HG02642 (cell line): ENCODE results near the gene SIRT7.

Experiments
- ATAC-seq: cut with Tn5 transposase; IDR thresholded peaks from one replicate; pipeline ENCODE4 v1.9.1; 2021; ENCODE audit warnings: mild to moderate bottlenecking; ENCODE audit not compliant: unreplicated experiment, poor library complexity

The SIRT7 gene

DNA sequence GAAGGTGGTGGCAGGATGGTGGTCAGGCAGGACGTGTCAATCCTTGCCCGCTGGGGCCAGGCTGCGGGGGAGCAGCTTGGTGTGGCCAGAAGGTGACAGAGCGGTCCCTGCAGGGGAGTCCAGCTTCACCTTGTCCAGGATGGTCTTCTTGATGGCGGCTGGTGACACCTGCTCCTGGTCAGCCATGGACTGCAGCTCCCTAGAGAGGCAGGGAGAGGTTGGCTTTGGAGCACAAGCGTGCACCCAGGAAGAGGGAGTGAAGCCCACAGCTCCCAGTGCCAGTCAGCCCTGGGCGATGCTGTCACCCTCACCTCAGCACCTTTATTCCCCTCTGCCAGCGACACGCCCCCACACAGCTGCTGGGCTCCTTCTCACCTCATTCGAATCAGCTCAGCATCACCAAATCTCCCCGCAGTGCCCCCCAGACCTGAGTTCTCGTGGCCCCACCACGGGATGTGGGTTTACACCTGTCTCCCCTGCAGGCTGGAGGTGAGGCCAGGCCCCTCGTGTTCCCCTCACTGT is 15.3 kb upstream of the SIRT7 start:
- no peak for ATAC-seq

DNA sequence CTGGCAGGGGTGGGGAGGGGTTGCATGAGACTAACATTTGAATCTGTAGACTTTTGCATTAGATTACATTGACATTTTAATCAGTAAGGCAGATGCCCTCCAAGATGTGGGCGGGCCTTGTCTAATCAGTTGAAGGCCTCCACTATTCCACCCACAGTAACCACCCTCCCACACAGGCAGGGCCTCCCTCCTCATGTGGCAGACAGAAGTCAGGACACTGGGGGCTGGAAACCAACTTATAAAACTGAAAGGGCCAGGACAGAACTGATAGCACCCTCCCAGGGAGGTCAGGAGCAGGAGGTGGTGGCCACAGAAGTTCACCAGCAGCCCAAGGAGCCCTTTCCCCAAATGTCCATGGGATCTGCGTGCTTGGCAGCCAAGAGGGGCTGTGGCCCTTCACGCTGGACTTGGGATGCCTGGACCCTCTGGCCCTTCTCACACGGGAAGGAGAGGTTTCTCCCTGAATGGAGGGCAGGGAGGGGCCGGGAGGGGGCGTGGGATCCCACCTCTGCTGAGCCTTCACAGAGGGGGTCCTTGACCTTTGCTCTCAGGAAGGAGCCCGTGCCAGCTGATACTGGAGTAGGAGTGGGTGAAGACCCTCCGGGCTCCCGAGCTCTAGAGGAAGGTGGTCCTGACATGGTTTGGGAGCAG is 14.5 kb upstream of the SIRT7 start:
- no peak for ATAC-seq

DNA sequence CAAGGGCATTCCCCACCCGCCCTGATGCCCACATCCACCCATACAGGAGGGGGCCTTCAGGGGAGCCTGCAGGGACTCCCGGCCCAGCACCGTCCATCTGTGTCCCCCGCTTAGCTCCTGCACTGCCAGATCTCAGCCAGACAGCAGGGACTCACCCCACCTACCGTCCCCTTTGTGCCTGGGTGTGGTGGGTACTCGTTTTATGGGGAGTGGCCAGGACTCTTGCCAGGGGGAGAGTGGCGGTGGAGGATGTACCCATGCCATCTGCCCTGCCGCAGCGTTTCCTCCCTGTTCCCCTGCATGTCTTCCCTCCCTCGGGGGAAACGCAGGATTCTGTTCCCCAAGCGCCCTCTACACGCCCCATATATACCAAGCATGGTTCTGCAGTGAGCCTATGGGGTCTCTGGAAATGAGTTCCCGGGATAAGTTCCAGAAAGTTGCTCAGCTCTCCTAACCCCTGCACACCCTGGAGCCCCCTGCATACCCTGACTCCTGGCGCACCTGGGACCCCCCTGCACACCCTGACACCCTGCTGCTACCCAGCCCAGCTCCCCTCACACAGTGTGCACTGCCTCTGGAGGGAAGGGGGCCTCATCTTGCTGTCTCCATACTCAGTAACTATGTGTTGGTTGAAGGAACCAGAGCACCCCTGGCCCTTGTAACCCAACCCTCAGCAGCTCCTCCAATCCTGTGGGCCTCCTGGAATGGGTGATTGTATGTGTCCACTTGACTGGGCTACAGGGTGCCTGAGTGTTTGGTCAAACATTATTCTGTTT is 13.8 kb upstream of the SIRT7 start:
- ATAC-seq: no peak

DNA sequence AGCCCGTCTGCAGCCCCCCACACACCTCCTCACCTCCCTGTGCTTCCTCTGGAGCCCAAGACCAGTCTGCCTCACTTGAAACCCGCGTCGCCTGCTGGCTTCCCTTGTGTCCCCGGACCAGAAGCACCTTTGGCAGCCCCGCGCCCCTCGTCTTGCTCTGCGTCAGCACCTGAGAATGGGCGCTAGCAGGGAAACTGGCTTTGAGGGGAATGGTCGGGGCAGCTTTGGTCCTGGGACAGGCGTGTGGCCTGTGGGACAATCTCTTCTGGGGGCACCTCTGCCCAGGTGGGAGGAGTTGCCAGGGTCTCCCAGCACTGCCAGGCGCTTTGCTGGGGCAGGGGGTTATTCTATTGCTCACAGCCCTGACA is 13.2 kb upstream of the SIRT7 start:
- ATAC-seq: no peak

DNA sequence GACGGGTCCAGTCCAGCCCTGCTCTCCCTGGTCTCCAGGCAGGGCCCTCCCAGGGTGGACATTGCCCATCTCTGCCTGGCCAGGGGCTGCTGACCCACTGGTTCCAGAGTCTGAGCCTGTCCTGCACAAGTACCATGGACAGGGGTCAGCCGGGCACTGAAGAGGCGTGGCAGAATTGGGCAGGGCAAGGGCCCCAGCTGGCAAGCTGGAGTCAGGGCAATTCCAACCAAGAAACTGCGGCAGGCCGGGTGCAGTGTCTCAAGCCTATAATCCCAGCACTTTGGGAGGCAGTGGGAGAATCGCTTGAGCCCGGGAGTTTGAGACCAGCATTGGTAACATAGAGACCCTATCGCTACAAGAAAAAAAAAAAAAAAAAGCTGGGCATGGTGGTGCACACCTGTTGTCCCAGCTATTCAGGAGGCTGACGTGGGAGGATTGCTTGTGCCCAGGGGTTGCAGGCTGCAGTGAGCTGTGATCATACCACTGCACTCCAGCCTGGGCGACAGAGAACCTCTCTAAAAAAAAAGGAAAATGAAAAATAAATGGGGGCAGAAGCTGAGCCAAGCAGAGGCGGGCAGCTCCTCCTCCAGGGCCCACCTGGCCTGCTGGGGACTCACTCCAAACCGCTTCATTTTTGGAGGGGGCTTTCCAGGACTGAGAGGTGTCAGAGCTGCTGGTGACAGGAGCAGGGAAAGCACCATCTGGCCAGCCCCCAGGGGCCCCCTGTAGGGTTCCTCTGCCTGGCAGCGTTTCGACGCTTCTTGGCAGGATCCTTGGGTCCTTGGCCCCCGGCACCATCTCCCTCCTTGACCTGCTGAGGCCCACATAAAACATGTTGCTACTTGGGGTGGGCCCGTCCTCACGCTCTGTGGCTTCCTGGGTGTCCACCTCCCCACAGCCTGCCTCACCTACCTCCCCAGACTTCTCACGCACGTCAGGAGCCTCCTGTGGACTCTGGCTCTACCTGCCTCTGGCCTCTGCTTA is 12.5 kb upstream of the SIRT7 start:
- ATAC-seq: no peak

DNA sequence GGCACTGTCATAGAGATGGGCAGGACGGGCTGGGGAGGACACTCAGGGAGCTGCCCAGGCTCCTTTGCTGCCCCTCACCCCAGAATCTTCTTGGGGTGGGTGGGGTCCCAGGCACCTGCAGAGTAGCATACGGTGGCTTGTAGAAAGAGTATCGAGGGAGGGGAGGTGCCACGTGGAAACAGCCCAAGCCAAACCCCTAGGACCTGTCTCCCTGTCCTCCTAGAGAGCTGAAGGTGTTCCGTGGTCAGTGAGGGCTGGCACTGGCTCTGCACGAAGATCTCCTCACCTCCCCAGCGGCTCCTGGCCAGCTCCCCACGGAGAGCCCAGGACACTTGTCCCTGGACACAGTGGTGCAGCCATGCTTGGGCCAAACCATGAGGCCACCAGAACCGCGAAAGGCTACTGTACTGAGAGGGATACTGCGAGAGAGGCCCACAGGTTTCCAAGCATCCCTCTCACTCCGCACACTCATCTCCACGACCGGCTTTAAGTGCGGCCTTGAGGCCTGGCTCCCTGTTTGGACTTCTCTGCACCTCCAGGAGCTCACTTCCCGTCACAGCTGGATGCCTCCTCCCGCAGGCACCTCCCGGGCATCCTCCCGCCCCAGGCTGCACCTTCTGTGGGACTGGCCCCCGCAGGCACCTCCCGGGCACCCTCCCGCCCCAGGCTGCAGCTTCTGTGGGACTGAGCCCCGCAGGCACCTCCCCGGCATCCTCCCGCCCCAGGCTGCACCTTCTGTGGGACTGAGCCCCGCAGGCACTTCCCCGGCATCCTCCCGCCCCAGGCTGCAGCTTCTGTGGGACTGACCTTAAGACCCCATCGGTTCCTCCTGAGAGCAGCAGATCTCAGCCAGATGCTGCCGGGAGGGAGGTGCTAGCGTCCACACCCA is 11.5 kb upstream of the SIRT7 start:
- no peak for ATAC-seq

DNA sequence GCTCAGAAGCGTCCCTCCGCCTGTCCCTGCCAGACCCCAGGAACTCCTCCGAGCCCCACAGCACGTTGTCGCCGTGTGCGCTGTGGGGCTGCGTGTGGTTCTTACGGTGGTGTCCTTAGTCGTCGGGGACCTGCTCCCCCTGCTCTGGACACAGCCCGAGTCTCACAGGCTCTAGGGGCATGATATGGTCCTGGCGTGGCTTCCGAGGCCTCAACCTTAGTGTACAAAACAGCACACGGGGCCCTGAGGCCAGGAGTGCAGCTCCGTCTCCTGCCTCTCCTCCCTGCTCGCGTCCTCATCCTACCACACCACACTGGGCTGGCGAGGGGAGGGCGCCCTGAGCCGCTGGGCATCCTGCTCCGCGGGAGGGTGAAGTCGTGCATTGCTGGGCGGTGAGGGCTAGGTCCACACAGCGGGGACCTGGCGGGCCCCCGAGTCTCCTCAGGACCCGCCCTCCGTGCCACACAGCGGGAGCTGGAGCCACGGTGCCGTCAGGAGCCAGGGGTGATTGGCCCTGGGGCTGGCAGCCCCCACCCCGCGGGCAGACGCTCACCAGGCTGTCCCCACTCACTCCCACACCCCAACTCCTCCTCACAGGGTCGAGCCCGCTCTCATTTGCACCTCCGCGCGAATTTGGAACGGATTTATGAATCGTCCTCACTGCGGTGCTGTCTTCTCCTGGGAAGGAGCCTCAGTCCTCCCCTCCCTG is 10.7 kb upstream of the SIRT7 start:
- no peak for ATAC-seq

DNA sequence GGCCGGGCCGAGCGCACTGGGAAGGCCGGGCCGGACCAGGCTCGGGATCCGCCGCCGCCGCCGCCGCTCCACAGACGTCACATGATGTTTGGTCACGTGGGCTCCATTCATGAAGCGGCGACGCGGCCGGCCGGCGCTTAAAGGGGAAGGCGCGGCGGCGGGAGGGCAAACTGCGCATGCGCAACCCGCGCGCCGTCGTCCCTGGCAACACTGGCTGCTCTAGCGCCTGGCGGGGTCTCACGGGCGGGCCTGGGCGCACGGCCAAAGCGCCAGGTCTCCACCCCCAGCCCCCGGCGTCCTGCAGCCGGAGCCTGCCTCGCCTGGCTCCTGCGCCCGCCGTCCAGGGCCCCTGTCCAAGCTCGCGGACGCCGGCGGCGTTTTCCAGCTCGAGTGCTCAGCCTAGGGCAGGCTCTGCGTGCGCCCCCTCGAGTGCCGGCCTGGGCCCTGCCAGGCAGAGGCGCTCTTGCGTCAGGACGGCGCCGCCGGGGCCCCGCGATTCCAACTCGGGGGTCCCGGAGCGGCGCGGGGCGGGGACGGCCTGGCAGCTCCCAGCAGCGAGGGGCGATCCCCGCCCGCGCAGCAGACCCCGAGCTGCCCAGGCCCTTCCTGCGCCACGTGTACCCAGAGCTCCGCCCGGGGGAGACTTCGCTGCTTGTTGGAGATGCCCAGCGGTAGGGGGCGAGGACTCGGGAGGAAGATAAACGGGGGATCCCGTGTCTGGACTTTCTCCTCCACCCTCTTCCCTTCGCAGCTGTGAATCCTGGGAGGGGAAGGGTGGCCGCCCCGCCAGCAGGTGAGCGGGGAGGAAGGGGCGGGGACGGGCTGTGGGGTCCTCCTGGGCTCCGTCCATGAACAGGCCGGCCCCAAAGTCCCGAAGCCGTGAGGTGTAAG is 9.9 kb upstream of the SIRT7 start, which contains the start of gene MAFG:
MAFG (minus strand) TSS at position 83 of the 891 bp plus-strand sequence. CDS start 4,550 bp downstream, outside the sequence.
- ATAC-seq: peak; percentile 67

DNA sequence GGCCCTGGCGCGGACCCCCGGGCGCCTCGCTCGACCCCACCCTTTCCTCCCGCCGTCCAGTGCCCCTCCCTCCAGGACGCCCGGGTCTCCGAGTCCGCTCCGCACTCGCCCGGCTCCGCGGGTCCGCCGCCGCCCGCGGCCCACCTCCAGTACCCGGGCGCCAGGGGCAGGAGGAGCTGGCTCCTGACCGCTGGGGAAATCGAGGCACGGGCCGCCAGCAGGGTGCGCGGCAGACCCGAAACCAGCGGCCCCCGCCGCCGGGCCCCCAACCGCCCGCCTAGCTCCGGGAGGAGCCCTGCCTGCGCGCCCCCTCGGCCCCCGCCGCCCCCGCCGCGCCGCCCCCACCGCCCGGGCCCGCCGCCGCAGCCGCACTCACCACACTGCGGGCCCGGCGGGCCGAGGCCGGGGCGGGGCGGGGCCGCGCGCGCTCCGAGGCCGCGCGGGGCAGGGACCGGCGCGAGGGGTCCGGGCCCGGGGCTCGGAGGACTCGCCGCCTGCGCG is 9.2 kb upstream of the SIRT7 start:
- peak; percentile 14 for ATAC-seq

DNA sequence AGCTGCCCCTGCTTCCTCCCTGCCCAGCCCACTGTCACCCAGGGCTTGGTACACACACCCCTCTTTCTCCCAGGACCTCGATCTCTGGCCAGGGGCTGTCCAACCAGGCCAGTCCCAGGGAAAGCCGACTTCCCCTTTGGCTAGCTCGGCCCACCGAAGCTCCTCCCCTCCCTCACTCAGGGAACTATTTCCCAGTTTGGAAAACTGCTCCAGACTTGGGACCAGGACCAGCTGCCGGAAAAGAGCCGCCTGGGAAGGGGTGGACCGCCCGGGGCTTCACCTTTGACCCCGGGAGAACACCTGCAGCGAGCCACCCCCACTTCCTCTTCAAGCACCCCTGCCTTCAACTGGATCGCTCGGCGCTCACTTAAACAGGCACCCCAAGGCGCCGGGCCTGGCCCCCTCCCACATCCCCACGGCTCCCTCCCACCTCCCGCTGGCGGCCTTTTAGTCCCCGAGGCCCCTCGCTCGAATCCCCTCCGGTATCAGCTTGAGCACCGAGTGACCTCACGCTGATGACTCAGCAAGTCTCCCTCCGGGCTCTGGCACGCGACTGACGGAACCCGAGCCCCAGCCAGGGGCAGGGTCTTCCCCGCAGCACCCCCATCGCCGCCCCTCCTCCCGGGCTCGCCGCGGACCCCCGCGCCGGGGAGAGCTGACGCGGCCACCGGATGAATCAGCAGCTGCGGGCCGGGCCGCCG is 8.6 kb upstream of the SIRT7 start:
- ATAC-seq: peak; percentile 30

DNA sequence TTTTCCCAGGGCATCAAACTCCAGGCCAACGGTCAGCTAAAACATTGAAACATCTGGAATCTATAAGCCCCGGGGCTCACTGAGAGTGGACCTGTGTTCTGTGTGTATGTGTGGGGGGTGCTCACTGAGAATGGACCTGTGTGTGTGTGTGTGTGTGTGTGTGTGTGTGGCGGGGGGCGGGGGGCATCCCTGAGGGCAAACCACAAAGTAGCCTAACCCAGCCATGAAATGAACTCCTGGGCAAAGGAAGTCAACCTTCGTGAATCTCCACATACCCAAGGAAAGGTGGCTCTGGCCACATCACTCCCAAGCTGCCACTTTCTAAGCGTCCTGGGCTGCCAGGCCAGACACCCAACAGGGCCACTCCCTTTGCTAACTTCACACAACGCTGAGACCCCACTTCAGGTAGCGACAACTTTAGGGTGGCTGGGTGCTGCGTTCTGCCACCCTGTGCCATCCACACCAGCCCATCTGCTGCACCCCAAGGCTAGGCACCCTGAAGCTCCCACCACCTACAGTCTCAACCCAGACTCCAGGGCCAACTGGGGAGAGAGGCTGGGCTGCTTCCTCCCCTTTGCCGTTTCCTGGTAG is 8.0 kb upstream of the SIRT7 start:
- no peak for ATAC-seq

DNA sequence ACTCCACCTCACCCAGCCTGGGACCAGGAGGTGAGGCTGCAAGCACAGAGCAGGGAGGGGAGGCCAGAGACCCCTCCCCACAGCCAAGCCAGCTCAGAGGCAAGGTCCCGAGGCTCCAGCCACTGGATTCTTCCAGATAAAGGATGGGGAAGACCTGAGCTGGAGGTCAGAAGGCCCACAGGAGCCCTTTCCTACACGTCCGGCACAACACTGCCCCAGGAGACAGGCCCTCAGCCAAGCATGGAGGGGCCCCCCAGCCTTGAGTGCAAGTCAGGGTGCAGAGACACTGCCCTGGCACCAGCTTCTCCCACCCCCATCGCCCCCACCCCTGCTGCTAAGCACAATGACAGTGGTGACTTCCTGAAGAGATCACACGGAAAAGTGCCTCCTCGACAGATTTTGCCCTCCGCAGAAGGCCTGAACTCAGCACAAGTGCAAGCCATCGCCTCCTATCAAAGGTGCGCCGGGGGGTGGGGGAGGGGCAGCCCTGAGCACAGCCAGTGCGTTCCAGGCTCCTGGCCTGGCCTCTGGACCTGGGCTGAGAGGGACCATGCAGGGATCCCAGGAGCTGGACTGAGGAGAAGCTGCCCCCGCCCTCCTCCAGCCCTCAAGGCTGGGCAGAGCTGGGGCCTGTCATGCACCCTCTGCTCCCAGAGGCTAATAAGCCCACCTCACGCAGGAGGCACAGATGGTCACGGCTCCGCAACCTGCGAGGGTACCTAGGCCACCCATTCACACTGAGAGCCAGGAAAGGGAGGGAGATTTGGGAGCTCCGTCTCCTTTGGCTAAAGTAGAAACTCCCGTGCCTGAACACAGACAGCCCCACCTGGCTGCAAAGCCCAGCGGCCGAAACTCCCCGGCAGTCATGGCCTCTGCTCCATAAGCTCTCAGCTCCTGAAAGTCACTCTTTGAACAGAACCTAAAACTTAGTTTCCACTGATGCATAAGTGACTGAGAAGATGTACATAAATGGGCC is 6.9 kb upstream of the SIRT7 start:
- ATAC-seq: no peak

DNA sequence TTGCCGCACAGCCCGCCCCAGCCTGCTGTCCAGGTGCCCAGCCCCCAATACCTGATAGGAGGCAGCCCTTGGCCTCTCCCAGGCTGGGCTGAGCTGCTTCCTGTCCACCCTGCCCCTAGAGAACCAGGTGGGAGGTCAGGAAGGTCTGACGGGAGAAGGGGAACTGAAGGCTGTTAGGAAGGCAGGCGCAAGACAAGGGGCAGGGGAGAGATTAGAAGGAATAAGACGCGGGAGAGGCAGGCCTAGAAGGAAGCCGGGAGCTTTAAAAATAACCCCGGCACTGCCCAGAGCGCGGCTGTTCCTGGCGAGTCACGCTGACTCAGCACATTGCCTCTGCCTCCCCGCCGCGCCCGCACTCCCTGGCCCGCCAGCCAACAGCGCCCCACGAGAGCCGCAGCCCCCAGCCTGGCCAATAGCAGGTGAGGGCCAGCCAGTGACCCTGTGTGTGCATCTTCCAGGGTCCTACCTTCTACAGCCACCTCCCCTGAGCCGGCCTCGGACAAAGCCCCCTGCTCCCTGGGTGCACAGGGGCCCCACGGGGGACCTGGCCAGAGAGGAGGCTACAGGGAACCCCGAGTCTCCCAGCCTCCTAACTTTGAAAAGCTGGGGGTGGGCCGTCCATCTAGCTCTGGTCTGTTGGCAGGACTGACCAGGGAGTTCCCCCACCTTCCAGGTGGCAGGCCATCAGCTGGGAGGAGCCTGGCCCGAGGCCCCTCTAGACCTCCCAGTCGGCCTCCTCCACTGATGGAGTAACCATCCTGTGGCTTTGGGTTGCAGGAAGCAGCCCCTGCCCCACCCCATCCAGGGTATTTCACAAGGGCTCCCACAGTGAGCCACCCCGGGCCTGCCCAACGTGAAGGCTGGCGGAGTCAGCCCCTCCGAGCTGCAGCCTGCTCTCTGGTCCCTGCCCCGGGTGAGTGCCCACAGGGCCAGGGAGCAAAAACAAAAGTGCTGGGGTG is 5.6 kb upstream of the SIRT7 start:
- no peak for ATAC-seq

DNA sequence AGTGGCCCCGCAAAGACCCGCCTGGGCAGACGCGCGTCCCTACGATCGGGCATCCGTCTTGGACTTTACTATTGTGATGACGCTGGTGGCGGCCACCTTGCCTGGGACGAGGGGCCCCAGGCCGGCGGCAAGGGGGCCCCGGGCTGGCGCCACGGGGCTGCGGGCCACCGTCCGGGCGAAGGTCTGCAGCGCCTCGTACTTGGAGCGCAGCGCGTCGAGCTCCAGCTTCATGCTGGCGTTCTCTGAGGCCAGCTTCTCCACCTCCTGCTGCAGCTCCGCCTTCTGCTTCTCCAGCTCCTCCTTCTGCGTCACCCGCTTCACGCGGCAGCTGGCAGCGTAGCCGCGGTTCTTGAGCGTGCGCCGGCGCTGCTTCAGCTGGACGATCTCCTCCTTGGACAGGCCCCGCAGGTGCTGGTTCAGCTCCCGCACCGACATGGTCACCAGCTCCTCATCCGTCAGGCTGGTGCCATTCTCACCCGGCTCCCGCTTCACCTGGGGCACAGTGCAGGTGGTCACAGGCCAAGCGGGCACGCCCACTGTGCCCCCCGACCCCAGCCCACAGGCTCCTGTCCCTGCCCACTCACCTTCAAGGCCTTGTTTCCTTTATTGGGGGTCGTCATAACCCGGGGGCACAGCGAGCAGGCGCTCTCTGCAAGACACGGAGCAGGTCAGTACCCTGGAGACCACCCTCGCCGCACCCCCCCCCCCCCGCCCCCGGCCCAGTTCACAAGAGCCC is 4.8 kb upstream of the SIRT7 start:
- no peak for ATAC-seq
